ENCODE data around the gene DHCR24. TPM values are rescaled to one million over a fixed set of nuclear protein-coding genes. Genes with fewer than 3 reads are reported as not detected.

The DHCR24 gene
- total RNA-seq, 1 experiment from 2014 or later = 65.8 TPM

DNA sequence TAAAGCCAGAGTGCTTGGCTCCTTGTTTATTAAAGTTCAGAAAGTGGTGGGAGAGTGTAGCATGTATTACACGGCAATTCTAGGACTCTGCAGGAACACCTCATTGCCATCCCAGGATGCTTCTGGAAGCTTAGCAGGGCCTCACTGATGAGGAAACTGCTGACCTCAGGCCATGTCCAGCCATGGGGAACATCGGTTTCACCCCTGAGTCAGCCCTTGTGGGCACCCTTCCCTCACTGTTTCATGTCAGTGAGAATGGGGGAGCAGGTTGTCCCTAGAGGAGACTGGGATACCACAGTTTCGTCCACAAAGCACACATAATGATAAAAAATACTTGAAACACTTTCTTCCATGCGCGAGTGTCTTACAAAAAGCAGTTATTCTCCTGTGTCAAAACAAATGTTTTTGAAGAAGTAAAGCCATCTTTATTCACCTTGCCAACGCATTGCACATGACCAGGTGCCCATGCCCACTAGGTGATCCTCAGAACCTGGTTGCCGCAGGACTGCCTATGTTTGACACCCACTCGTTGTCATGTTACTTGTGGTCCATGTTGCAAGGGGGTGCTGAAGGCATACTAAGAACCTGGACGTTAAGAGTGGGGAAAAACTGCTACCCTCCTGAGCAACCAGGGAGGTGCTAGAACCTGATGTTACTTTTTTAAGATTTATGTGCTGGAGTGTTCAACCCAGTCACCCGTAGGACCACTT lies 44.6 kb downstream of the DHCR24 start:
- Histone ChIP-seq H3K27ac (no peak overlapping the region), H3K4me1 (replicated peaks) (no peaks in the 10 kb centered on the region), H3K9me3 (replicated peaks) (no peaks in the 10 kb centered on the region), H3K36me3 (no peaks in the 10 kb centered on the region), H3K4me3 (no peak overlapping the region), H3K27me3 (replicated peaks) (no peaks in the 10 kb centered on the region)
- no peak for DNase-seq (ENCODE audit: low read depth in 1 of 2, low spot score in 2 of 2)

DNA sequence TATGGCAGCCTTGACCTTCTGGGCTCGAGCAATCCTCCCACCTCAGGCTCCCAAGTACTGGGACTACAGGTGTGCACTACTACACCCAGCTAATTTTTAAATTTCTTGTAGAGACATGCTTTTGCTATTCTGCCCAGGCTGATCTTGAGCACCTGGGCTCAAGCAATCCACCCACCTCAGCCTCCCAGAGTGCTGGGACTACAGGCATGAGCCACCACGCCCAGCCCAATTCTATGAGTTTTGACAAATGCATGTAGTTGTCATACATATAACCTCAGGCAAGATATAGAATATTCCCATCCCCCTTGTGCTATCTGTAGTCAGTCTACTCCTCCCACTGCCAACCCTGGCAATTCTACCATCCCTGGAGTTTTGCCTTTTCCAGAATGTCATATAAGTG lies 47.2 kb downstream of the DHCR24 start:
- H3K36me3 ChIP-seq = no peaks in the 10 kb centered on the region
- H3K9me3 ChIP-seq (replicated peaks) = no peaks in the 10 kb centered on the region
- no peaks in the 10 kb centered on the region for H3K4me1 ChIP-seq (replicated peaks)
- no peak for DNase-seq (ENCODE audit: low read depth in 1 of 2, low spot score in 2 of 2)
- H3K4me3 ChIP-seq = no peak overlapping the region
- H3K27ac ChIP-seq = no peak overlapping the region
- H3K27me3 ChIP-seq (replicated peaks) = no peaks in the 10 kb centered on the region

DNA sequence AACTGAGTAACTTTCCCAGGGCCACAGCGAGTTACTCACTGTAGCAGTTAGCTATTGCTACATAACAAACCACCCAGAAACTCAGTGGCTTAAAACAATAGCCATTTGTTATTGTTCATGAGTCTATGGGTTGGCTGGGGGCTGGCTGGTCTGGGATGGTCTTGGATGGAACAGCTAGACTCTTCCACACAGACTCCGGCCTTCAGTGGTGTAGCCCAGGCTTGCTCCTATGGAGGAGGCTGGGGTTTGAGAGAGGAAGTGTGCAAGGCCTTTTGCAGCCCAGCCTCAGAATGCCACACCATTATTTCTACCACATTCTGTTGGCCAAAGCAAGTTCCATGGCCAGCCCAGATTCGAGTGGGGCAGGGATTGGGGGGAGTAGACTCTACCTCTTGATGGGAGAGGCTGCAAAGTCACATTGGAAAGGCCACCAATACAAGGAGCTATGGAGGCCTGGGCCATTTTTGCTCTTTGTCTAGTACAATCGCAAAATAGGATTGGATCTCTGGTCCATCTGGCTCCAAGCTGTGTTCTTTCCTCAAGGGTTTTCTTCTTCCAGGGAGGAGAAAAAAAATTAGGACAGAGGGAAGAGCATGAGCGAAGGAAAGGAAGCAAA lies 48.3 kb downstream of the DHCR24 start:
- Histone ChIP-seq H3K27me3 (replicated peaks) (no peaks in the 10 kb centered on the region), H3K4me3 (no peak overlapping the region), H3K9me3 (replicated peaks) (no peaks in the 10 kb centered on the region), H3K27ac (no peak overlapping the region), H3K4me1 (replicated peaks) (no peaks in the 10 kb centered on the region), H3K36me3 (no peaks in the 10 kb centered on the region)
- DNase-seq (ENCODE audit: low read depth in 1 of 2, low spot score in 2 of 2) = peak in 1 of 2 experiments; percentile 21

DNA sequence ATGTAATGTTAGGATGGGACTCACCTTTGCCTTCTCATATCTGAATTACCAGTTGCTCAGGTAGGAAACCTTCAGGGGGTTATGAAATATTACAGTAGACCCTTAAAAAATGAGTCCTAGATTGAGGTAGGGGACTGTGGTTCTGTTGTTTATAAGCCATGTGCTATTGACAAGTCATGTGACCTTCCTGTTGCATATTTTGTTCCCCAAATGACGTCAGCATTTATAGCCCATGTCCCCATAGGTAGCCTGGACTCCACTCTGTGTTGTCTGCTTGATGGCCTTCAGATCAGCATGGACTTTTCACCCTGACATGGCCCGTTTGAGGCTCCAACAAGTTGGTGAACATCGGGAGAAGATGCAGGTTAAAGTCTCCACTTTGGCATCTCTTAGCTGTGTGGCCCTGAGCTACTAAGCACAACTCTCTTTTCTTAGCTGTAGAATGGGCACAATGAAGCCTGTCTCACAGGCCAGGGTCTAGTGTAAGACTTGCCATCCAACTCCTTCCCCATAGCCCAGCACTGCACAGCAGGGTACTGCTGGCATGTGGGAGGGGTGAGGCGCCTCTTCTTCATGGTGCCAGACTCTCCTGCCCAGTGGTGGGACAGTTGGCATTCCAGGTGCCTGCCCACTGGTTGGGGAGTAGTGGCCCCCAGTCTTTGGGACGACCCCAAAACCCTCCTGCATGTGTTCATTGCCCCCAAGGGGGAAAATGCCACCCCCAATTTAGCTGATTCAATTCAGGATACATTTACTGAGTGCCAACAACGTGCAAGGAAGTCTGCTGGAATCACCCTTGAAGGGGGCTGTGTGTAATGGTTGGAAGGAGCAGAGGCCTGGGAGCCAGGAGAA lies 49.8 kb downstream of the DHCR24 start:
- peak in 1 of 2 experiments; percentile 16 for DNase-seq (ENCODE audit: low read depth in 1 of 2, low spot score in 2 of 2)
- no peaks in the 10 kb centered on the region for H3K4me1 ChIP-seq (replicated peaks)

DNA sequence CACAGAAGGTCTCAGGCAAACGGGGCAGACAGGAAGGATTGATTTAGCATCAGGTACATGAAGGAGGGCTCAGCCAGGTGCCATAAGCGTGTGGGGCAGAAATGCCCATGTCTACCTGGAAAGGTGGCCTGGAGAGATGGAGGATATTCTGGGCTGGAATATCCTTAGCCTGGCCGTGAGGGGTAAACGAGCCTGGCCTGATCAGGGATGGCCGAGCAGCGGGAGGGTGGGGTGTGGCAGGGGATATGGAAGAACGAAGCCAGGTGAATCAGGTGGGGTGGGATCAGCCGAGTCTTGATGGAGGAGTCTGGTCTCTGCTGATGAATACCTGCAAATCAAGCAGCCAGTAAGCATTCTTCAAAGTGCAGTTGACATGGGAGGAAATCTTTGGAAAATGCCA lies 50.4 kb downstream of the DHCR24 start:
- no peak overlapping the region for H3K27ac ChIP-seq
- H3K36me3 ChIP-seq = no peaks in the 10 kb centered on the region
- H3K4me3 ChIP-seq = no peak overlapping the region
- no peaks in the 10 kb centered on the region for H3K4me1 ChIP-seq (replicated peaks)
- no peaks in the 10 kb centered on the region for H3K27me3 ChIP-seq (replicated peaks)
- peak in 1 of 2 experiments; percentile 27 for DNase-seq (ENCODE audit: low read depth in 1 of 2, low spot score in 2 of 2)
- H3K9me3 ChIP-seq (replicated peaks) = no peaks in the 10 kb centered on the region

More for the DNA sequence above, 49.8 kb downstream of the DHCR24 start:
- no peaks in the 10 kb centered on the region for H3K9me3 ChIP-seq (replicated peaks)
- H3K4me3 ChIP-seq = no peak overlapping the region
- H3K27me3 ChIP-seq (replicated peaks) = no peaks in the 10 kb centered on the region
- no peaks in the 10 kb centered on the region for H3K36me3 ChIP-seq
- no peak overlapping the region for H3K27ac ChIP-seq

DNA sequence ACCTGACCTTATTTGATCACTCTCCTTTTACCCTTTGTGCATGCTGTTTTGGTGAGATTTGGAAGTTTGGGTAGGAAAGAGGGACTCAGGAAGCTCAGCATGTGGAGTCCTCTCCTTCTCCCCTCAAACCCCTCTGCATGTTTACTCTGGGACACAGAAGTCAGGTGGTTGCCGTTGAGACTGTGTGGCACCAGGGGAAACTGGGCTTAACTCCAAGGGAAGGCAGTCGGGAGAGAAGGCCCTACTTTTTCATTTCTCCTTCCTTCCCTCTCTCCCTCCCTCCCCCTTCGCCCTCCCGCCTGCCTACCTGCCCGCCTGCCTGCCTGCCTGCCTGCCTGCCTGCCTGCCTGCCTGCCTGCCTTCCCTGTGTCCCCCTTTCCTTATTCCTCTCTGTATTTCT lies 51.0 kb downstream of the DHCR24 start:
- Histone ChIP-seq H3K9me3 (replicated peaks) (no peaks in the 10 kb centered on the region), H3K27me3 (replicated peaks) (no peaks in the 10 kb centered on the region), H3K4me1 (replicated peaks) (no peaks in the 10 kb centered on the region), H3K27ac (no peak overlapping the region), H3K36me3 (no peaks in the 10 kb centered on the region), H3K4me3 (no peak overlapping the region)
- DNase-seq (ENCODE audit: low read depth in 1 of 2, low spot score in 2 of 2) = no peak

DNA sequence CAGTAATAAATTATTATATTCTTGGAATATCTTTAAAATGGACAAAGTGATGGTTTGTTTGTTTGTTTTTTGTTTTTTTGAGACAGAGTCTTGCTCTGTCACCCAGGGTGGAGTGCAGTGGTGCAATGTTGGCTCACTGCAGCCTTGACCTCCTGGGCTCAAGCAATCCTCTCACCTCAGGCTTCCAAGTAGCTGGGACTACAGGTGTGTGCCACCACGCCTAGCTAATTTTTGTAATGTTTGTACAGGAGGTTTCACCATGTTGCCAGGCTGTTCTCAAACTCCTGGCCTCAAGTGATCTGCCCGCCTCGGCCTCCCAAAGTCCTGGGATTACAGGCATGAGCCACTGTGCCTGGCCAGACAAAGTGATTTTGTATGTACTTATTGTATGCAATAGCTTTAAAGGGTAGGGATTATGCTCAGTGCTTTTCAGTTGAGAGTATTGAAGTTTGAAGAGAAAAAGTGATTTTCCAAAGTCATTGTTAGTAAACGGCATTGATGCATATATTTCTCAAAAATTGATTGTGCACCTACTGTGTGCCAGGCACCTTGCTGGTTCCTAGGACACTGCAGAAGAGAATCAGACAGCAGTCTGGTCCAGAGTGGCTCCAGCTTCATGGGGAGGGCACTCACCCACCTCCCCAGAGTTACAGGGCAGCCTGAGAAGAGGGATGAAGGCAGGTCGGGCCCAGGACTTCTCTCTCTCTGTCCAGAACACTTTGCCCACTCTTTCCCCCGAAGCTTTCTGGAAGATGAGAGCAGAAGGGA lies 51.7 kb downstream of the DHCR24 start:
- H3K36me3 ChIP-seq = no peaks in the 10 kb centered on the region

DNA sequence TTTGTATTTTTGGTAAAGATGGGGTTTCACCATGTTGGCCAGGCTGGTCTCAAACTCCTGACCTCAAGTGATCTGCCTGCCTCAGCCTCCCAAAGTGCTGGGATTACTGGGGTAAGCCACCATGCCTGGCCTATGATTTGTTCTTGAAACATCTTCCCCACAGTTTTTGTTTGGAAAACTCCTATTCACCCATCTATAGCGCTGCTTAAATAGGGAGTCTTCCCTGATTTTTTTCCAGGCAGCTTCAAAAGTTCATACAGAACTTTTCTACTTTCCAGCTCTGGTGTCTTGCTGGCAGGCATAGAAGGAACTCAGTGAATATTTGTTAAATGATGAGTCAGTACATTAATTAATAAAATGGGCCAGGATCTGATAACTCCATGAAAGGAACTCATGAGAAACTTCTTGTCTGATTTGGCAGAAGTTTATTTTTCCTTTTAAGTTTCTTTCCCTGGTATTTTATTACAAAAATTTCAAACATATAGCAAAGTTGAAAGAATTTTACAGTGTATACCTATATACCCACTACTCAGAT lies 52.9 kb downstream of the DHCR24 start:
- Histone ChIP-seq H3K4me1 (replicated peaks) (no peaks in the 10 kb centered on the region), H3K36me3 (no peaks in the 10 kb centered on the region), H3K9me3 (replicated peaks) (no peaks in the 10 kb centered on the region), H3K4me3 (no peak overlapping the region), H3K27ac (no peak overlapping the region), H3K27me3 (replicated peaks) (no peaks in the 10 kb centered on the region)
- DNase-seq (ENCODE audit: low read depth in 1 of 2, low spot score in 2 of 2) = no peak

More for the DNA sequence above, 51.7 kb downstream of the DHCR24 start:
- no peak overlapping the region for H3K27ac ChIP-seq
- no peaks in the 10 kb centered on the region for H3K27me3 ChIP-seq (replicated peaks)
- no peaks in the 10 kb centered on the region for H3K9me3 ChIP-seq (replicated peaks)
- H3K4me3 ChIP-seq = no peak overlapping the region
- no peaks in the 10 kb centered on the region for H3K4me1 ChIP-seq (replicated peaks)
- DNase-seq (ENCODE audit: low read depth in 1 of 2, low spot score in 2 of 2) = no peak

DNA sequence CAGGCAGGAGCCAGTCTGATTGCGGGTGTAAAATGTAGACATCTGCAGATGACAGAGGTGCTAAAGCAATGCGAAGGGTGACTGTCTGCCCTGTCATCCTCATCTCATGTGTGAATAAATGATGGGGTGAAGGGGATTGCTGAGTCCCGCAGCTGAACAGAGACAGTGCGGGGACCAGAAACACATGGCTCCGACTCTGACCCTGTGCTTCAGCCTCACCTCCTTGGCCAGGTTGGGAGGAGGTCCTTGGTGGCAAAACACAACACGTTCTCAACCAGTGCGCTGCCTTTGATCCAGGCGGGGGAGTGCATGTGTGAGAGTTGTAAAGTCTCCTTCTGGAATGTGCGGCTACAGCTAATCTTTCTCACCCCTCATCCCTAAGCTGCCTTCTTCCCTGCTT lies 53.9 kb downstream of the DHCR24 start:
- H3K4me1 ChIP-seq (replicated peaks) = no peaks in the 10 kb centered on the region
- no peak overlapping the region for H3K4me3 ChIP-seq
- peak in 1 of 2 experiments; percentile 28 for DNase-seq (ENCODE audit: low read depth in 1 of 2, low spot score in 2 of 2)
- no peaks in the 10 kb centered on the region for H3K9me3 ChIP-seq (replicated peaks)
- H3K36me3 ChIP-seq = no peaks in the 10 kb centered on the region
- H3K27me3 ChIP-seq (replicated peaks) = no peaks in the 10 kb centered on the region
- H3K27ac ChIP-seq = no peak overlapping the region

DNA sequence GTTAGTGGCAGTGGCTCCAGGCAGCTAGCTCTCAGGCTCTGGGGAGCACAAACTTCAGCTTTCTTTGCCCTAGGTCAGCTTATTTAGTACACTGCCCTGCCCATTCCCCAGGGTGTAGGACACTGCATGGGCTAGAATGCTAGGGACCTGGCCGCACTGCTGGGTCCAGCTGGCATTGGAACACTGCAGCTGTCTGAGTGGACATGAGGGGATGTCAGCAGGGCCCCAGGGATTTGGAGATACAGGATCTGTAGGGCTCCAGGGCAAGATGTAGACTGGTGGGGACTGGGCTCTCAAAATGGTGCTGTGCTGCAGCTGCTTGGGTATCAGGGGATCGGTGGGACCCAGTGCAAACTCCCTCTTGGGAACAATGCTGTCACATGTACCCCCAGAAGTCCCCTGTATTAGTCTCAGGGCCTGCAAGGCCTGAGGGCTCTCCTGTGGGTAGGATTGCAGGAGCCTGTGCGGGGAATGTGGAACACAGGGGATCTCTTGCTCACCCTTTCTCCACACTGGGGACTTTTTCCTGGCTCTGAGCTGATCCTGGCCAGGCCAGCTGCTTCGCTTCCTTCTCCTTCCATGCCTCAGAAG lies 60.7 kb downstream of the DHCR24 start:
- no peak overlapping the region for H3K4me3 ChIP-seq
- DNase-seq (ENCODE audit: low read depth in 1 of 2, low spot score in 2 of 2) = peak in 1 of 2 experiments; percentile 33
- no peaks in the 10 kb centered on the region for H3K27me3 ChIP-seq (replicated peaks)
- H3K4me1 ChIP-seq (replicated peaks) = no peaks in the 10 kb centered on the region
- H3K9me3 ChIP-seq (replicated peaks) = no peaks in the 10 kb centered on the region
- no peak overlapping the region for H3K27ac ChIP-seq
- no peaks in the 10 kb centered on the region for H3K36me3 ChIP-seq

DNA sequence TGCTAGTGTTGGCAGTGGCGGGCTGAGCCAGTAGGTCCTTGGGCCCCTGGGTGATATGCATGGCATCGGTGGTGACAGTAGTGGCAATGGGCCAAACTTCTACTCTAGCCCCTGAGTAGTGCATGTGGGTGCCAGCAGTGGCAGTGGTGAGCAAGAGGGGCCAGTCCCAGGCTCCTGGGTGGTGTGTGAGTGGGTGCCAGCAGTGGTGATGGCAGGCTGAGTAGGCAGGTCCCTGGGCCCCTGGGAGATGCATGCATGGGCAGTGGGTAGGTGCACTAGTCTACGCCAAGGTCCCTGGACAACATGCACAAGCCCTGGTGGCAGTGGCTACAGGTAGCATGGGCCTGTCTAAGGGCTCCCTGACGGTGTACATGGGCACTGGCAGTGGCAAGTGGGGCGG lies 61.3 kb downstream of the DHCR24 start:
- no peak for DNase-seq (ENCODE audit: low read depth in 1 of 2, low spot score in 2 of 2)
- no peaks in the 10 kb centered on the region for H3K36me3 ChIP-seq
- H3K27me3 ChIP-seq (replicated peaks) = no peaks in the 10 kb centered on the region
- H3K9me3 ChIP-seq (replicated peaks) = no peaks in the 10 kb centered on the region
- H3K4me1 ChIP-seq (replicated peaks) = no peaks in the 10 kb centered on the region
- no peak overlapping the region for H3K27ac ChIP-seq
- no peak overlapping the region for H3K4me3 ChIP-seq

DNA sequence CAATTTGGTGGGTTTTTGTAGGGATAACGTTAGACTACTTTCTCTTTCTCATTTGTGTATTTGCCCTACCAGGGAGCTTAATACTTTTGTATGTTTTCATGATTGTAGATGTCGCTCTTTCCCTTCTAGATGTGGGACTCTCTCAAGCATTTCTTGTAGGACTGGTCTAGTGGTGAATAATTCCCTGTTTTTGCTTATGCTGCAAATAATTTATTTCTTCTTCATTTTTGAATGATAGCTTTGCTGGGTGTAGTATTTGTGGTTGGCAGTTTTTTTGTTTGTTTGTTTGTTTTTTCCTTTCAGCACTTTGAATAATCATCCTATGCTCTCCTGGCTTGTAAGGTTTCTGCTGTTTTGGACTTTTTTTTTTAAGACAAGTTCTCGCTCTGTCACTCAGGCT lies 63.3 kb downstream of the DHCR24 start:
- H3K27me3 ChIP-seq (replicated peaks) = no peaks in the 10 kb centered on the region
- no peak for DNase-seq (ENCODE audit: low read depth in 1 of 2, low spot score in 2 of 2)
- no peak overlapping the region for H3K27ac ChIP-seq
- H3K4me3 ChIP-seq = no peak overlapping the region
- no peaks in the 10 kb centered on the region for H3K9me3 ChIP-seq (replicated peaks)
- no peaks in the 10 kb centered on the region for H3K36me3 ChIP-seq
- no peaks in the 10 kb centered on the region for H3K4me1 ChIP-seq (replicated peaks)

DNA sequence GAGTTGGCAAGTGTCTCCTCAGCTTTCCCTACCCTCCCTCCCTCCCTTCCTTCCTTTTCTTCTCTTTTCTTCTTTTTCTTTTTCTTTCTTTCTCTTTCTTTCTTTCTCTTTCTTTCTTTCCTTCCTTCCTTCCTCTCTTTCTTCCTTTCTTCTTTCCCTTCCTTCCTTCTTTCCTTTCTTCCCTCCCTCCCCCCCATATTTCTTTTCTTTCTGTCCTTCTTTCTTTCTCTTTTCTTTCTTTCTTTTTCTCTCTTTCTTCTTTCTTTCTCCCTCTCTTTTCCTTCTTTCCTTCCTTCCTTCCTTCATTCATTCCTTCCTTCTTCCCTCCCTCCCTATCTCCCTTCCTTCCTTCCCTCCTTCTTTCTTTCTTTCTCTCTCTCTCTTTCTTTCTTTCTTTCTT lies 67.3 kb downstream of the DHCR24 start:
- H3K4me3 ChIP-seq = no peak overlapping the region
- H3K4me1 ChIP-seq (replicated peaks) = no peaks in the 10 kb centered on the region

More for the DNA sequence above, 67.3 kb downstream of the DHCR24 start:
- no peak for DNase-seq (ENCODE audit: low read depth in 1 of 2, low spot score in 2 of 2)
- H3K36me3 ChIP-seq = no peaks in the 10 kb centered on the region
- H3K27me3 ChIP-seq (replicated peaks) = no peaks in the 10 kb centered on the region
- H3K27ac ChIP-seq = no peak overlapping the region
- H3K9me3 ChIP-seq (replicated peaks) = no peaks in the 10 kb centered on the region

Data from SJSA1 (cell line).